B cell (primary cell): Measurements from ENCODE around the gene LIPM. TPM values are rescaled to one million over a fixed set of nuclear protein-coding genes. Genes with fewer than 3 reads are reported as not detected.
A peak's percentile ranks its signal among the peaks of the same experiment; 100 is the strongest.

Experiments used
- ATAC-seq: fragments of 200-7000 bp; cut with Tn5 transposase; one replicate; pipeline ENCODE4 v1.10.0; 2021; ENCODE audit warnings: low read depth, mild to moderate bottlenecking, moderate number of reproducible peaks, moderate library complexity
- CTCF ChIA-PET: fragments of 350-600 bp; sonication (Branson Sonifier 250); formaldehyde crosslinking; loops from one replicate; lab custom pipeline; 2021; ENCODE audit warnings: antibody characterized with exemption, inconsistent platforms; lab: Charles Lee
- POLR2A ChIA-PET: fragments of 350-600 bp; sonication (Branson Sonifier 250); formaldehyde crosslinking; loops from one replicate; lab custom pipeline; 2021; ENCODE audit warnings: antibody characterized with exemption; lab: Charles Lee
- DNase-seq: peaks from one replicate; pipeline ENCODE4 v3.0.0; 2013
- H2AFZ ChIP-seq: 2 replicates; pipeline ENCODE4 v1.6.1; 2012; ENCODE audit warnings: mild to moderate bottlenecking, low read depth, low read length; ENCODE audit not compliant: insufficient read depth, poor library complexity, severe bottlenecking
- H3K27ac ChIP-seq, 2 donors: 1 replicate in 1 of 2; 2 replicates in 1 of 2; pipeline ENCODE4 v1.5.1; 2012 to 2013; ENCODE audit warnings: low read length in 2 of 2, mild to moderate bottlenecking in 2 of 2, moderate library complexity in 1 of 2
- H3K27me3 ChIP-seq, 4 experiments: fragments of 200-600 bp in 1 of 4; sonication (generic) in 1 of 4; replicated peaks in 1 of 4; 1 replicate in 2 of 4; 2 replicates in 2 of 4; pipeline versions ENCODE4 v1.6.1 to v1.7.0; 2013 to 2016; ENCODE audit warnings: low read length in 3 of 4, mild to moderate bottlenecking in 2 of 4, mixed read lengths in 1 of 4, moderate library complexity in 1 of 4; ENCODE audit not compliant: insufficient read depth in 4 of 4, control insufficient read depth in 3 of 4; ENCODE audit errors: control extremely low read depth in 1 of 4
- H3K36me3 ChIP-seq, 2 experiments: replicated peaks in 1 of 2; 1 replicate in 1 of 2; 2 replicates in 1 of 2; pipeline versions ENCODE4 v1.6.1 to v1.7.1; 2013; ENCODE audit warnings: low read length in 1 of 2; ENCODE audit not compliant: insufficient read depth in 2 of 2, control insufficient read depth in 1 of 2; ENCODE audit errors: control extremely low read depth in 1 of 2, extremely low read depth in 1 of 2
- H3K4me1 ChIP-seq, 2 donors: fragments of 200-600 bp in 1 of 2; sonication (generic) in 1 of 2; 1 replicate in 1 of 2; 2 replicates in 1 of 2; pipeline versions ENCODE4 v1.5.1 to v1.6.1; 2013 to 2017; ENCODE audit warnings: low read length in 2 of 2; ENCODE audit not compliant: control insufficient read depth in 2 of 2, insufficient read depth in 2 of 2
- H3K4me2 ChIP-seq: replicated peaks from 2 replicates; pipeline ENCODE3; 2012; ENCODE audit warnings: mild to moderate bottlenecking, low read depth, low read length; ENCODE audit not compliant: poor library complexity, severe bottlenecking
- H3K4me3 ChIP-seq, 5 experiments: fragments of 200-600 bp in 1 of 5; sonication (generic) in 1 of 5; 1 replicate in 3 of 5; 2 replicates in 2 of 5; pipeline versions ENCODE4 v1.5.1 to v1.7.0; 2011 to 2016; ENCODE audit warnings: low read length in 4 of 5, mild to moderate bottlenecking in 4 of 5, low read depth in 2 of 5, control low read depth in 1 of 5, moderate library complexity in 1 of 5; ENCODE audit not compliant: insufficient read depth in 1 of 5; ENCODE audit errors: control extremely low read depth in 1 of 5, extremely low read depth in 1 of 5
- H3K79me2 ChIP-seq: fragments of 200-600 bp; sonication (generic); one replicate; pipeline ENCODE4 v1.6.0; 2016; ENCODE audit warnings: low read length; ENCODE audit not compliant: control insufficient read depth, insufficient read depth
- H3K9ac ChIP-seq: fragments of 200-600 bp; sonication (generic); 2 replicates; pipeline ENCODE4 v1.6.1; 2017; ENCODE audit warnings: mild to moderate bottlenecking, low read length, moderate library complexity
- H3K9me3 ChIP-seq, 3 donors: one replicate each; pipeline versions ENCODE4 v1.6.1 to v1.7.1; 2013; ENCODE audit warnings: low read length in 2 of 3; ENCODE audit not compliant: control insufficient read depth in 2 of 3, insufficient read depth in 1 of 3; ENCODE audit errors: control extremely low read depth in 1 of 3
- H4K20me1 ChIP-seq: 2 replicates; pipeline ENCODE4 v1.6.0; 2012; ENCODE audit warnings: mild to moderate bottlenecking, low read length; ENCODE audit not compliant: insufficient read depth, control insufficient read depth, poor library complexity, severe bottlenecking
- H3K27ac Mint-ChIP-seq: one replicate; pipeline ENCODE4 v1.8.0; 2021; ENCODE audit warnings: mixed read lengths
- H3K27me3 Mint-ChIP-seq: one replicate; pipeline ENCODE4 v1.8.0; 2021; ENCODE audit warnings: mixed read lengths
- H3K4me1 Mint-ChIP-seq: one replicate; pipeline ENCODE4 v1.8.0; 2021; ENCODE audit warnings: mixed read lengths
- H3K4me3 Mint-ChIP-seq: one replicate; pipeline ENCODE4 v1.8.0; 2021; ENCODE audit warnings: mixed read lengths
- H3K9me3 Mint-ChIP-seq: one replicate; pipeline ENCODE4 v1.8.0; 2022; ENCODE audit warnings: mixed read lengths; ENCODE audit not compliant: insufficient read depth
- CTCF ChIP-seq: fragments of 200-600 bp; IDR thresholded peaks from one replicate; pipeline ENCODE4 v1.8.0; 2022; ENCODE audit warnings: antibody characterized with exemption, mild to moderate bottlenecking
- EZH2 ChIP-seq: IDR thresholded peaks from 2 replicates; pipeline ENCODE4 v1.6.1; 2012; ENCODE audit warnings: borderline replicate concordance, low read depth, mild to moderate bottlenecking, moderate library complexity, low read length; ENCODE audit not compliant: insufficient read depth, poor library complexity, severe bottlenecking
- WGBS: methylation state at CpG from one replicate; pipeline ENCODE4 v1.1.5; 2013; ENCODE audit warnings: missing lambda C conversion rate; ENCODE audit not compliant: insufficient coverage; 5-methylcytosine and 5-hydroxymethylcytosine counted together
- intact Hi-C: fragments of 100-400 bp; cut with micrococcal nuclease; formaldehyde crosslinking; loops from one replicate; pipeline ENCODE4 v1.10.0; 2022
- polyA plus RNA-seq: library from polyadenylated mRNA; depleted of rRNA; stranded (reverse); fragments of >200 nt; gene quantifications from 2 replicates; pipeline ENCODE4 v1.2.3, GENCODE V29; 2012
- total RNA-seq, 2 donors: library from RNA; stranded (reverse); fragments of 120-200 nt in 1 of 2; gene quantifications; 1 replicate in 1 of 2; 2 replicates in 1 of 2; pipeline versions ENCODE4 v1.2.3 to v1.2.4, GENCODE V29; 2013 to 2022

The LIPM gene
- total and polyA plus RNA-seq, 2 donors (not counting 1 experiment from before 2014, with no cell fraction given), result not detected

GRCh38 chr10:88759366-88760101, 43.0 kb upstream of the LIPM start, which contains the start of gene LIPN:
LIPN (plus strand) TSS chr10:88760020; CDS start chr10:88761406, 1,386 bp downstream.
- Mint-ChIP-seq H3K27me3 (peaks cover 5% of the 10 kb centered on the region), H3K4me3 (peak within 1 kb of the TSS; percentile 49), H3K4me1 (peaks cover 12% of the 10 kb centered on the region), H3K27ac (peak within 1 kb of the TSS; percentile 71), H3K9me3 (peaks cover 2% of the 10 kb centered on the region)
- intact Hi-C loops, result no loop called here
- H3K9me3 ChIP-seq, result no peaks in the 10 kb centered on the region
- peak; percentile 69 for ATAC-seq
- H3K4me2 ChIP-seq, result peak within 1 kb of the TSS; percentile 14
- H3K36me3 ChIP-seq, result no peaks in the 10 kb centered on the region
- no peaks in the 10 kb centered on the region for H3K27me3 ChIP-seq
- no peaks in the 10 kb centered on the region for H3K79me2 ChIP-seq
- 91% methylated on average over 7 of the region's 7 CpGs for WGBS
- no peak within 1 kb of the TSS for H3K4me3 ChIP-seq
- H4K20me1 ChIP-seq, result no peaks in the 10 kb centered on the region
- no peak within 1 kb of the TSS for H3K9ac ChIP-seq
- TF ChIP-seq CTCF (no peak), EZH2 (no peak)
- ChIA-PET POLR2A (no interaction called here), CTCF (interaction anchor here (0.7 kb wide), 1 partner anchor 10 kb away, joined by 4 read pairs; no protein-coding TSS in a partner anchor)
- no peak within 1 kb of the TSS for H3K27ac ChIP-seq
- peak; percentile 33 for DNase-seq
- peak within 1 kb of the TSS; percentile 73 for H2AFZ ChIP-seq
- H3K4me1 ChIP-seq, result peaks cover 6 to 8% of the 10 kb centered on the region in 2 donors

- H3K27ac Mint-ChIP-seq, result no peak overlapping the region
- no peak overlapping the region for H3K9ac ChIP-seq
- peaks cover 6 to 8% of the 10 kb centered on the region in 2 donors for H3K4me1 ChIP-seq
- no peak overlapping the region for H2AFZ ChIP-seq
- no peaks in the 10 kb centered on the region for H3K36me3 ChIP-seq
- DNase-seq (no peak), ATAC-seq (no peak)
- H3K9me3 ChIP-seq, result no peaks in the 10 kb centered on the region
- no CpG with 5 or more reads among the region's 1 CpG for WGBS
- TF ChIP-seq CTCF, result no peak
- TF ChIP-seq EZH2, result no peak
- POLR2A ChIA-PET, result no interaction called here
- no peaks in the 10 kb centered on the region for H3K79me2 ChIP-seq
- H3K27ac ChIP-seq, result no peak overlapping the region
- H3K27me3 ChIP-seq, result no peaks in the 10 kb centered on the region
- H3K4me3 ChIP-seq, result no peak overlapping the region
- H3K9me3 Mint-ChIP-seq, result peaks cover 2% of the 10 kb centered on the region
- peaks cover 12% of the 10 kb centered on the region for H3K4me1 Mint-ChIP-seq
- intact Hi-C loops, result no loop called here
- no peak overlapping the region for H3K4me2 ChIP-seq
- no peaks in the 10 kb centered on the region for H3K27me3 Mint-ChIP-seq
- H3K4me3 Mint-ChIP-seq, result no peak overlapping the region
- no peaks in the 10 kb centered on the region for H4K20me1 ChIP-seq
- CTCF ChIA-PET, result no interaction called here
Measured at GRCh38 chr10:88762906-88763305, 39.6 kb upstream of the LIPM start.
